Measurements from ENCODE around the gene POLR1B.
A peak's percentile ranks its signal among the peaks of the same experiment; 100 is the strongest.
"Not testable (repeated sequence)": the region's sequence is repeated elsewhere in the genome, so short reads cannot be mapped to it uniquely, and the experiment has no call there.

Gene POLR1B, protein sequence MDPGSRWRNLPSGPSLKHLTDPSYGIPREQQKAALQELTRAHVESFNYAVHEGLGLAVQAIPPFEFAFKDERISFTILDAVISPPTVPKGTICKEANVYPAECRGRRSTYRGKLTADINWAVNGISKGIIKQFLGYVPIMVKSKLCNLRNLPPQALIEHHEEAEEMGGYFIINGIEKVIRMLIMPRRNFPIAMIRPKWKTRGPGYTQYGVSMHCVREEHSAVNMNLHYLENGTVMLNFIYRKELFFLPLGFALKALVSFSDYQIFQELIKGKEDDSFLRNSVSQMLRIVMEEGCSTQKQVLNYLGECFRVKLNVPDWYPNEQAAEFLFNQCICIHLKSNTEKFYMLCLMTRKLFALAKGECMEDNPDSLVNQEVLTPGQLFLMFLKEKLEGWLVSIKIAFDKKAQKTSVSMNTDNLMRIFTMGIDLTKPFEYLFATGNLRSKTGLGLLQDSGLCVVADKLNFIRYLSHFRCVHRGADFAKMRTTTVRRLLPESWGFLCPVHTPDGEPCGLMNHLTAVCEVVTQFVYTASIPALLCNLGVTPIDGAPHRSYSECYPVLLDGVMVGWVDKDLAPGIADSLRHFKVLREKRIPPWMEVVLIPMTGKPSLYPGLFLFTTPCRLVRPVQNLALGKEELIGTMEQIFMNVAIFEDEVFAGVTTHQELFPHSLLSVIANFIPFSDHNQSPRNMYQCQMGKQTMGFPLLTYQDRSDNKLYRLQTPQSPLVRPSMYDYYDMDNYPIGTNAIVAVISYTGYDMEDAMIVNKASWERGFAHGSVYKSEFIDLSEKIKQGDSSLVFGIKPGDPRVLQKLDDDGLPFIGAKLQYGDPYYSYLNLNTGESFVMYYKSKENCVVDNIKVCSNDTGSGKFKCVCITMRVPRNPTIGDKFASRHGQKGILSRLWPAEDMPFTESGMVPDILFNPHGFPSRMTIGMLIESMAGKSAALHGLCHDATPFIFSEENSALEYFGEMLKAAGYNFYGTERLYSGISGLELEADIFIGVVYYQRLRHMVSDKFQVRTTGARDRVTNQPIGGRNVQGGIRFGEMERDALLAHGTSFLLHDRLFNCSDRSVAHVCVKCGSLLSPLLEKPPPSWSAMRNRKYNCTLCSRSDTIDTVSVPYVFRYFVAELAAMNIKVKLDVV

DNA sequence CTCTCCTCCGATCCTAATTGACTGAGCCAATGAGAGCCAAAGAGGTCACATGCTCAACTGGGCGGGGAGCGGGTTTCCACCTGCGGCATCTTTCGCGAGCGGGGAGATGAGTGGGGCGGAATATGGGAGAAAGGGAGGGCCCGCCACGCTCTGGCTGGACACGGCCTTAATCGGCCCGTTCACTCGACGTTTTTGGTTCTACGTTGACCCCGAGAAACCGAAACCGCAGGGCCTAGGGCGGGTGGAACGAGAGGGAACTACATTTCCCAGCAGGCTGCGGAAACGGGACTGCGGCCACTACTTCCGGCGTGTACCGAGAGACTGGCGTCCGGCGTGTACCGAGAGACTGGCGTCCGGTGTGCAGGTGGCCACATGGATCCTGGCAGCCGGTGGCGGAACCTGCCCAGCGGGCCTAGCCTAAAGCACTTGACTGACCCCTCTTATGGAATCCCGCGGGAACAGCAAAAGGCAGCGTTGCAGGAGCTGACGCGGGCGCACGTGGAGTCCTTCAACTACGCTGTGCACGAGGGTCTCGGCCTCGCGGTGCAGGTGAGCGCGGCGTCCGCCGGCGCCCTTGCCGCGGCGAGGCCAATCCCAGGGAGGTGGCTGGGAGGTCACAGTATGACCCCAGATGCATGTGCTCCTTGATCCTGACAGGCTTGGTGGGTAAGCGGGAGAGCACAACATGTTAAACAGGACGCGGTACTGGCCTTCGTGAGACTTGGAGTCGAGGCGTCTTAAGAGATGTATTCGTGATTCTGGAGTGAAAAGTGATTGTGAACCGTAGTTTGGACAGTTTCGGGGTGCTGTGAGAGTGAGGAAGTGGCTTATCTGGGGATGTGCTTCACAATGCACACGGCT is at the start of gene POLR1B:
TSS of gene POLR1B (plus strand) at position 343 of the 861 bp plus-strand sequence. CDS start at position 373, 30 bp downstream.
- DNase-seq (ENCODE audit: low read depth): peak; percentile 49

DNA sequence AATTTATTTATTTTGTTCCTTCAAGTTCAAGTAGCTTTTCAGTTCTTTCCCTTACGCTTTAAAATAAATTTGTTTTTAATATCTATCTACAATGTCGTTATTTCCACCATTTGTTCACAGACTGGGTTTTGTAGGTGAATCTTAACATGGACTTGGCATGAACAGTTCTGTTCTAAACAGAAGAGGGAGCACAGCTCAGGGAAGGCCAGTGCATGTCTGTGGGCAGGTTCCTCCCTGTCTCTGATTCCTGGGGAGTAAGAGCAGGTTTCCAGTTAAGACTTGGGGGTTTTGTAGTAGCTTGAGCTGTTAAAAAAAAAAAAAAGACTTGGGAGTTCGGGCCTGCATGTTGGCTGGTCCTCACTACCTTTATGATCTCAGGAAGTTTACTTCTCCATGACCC is 49.2 kb upstream of the POLR1B start:
- no peak for DNase-seq (ENCODE audit: low read depth)

DNA sequence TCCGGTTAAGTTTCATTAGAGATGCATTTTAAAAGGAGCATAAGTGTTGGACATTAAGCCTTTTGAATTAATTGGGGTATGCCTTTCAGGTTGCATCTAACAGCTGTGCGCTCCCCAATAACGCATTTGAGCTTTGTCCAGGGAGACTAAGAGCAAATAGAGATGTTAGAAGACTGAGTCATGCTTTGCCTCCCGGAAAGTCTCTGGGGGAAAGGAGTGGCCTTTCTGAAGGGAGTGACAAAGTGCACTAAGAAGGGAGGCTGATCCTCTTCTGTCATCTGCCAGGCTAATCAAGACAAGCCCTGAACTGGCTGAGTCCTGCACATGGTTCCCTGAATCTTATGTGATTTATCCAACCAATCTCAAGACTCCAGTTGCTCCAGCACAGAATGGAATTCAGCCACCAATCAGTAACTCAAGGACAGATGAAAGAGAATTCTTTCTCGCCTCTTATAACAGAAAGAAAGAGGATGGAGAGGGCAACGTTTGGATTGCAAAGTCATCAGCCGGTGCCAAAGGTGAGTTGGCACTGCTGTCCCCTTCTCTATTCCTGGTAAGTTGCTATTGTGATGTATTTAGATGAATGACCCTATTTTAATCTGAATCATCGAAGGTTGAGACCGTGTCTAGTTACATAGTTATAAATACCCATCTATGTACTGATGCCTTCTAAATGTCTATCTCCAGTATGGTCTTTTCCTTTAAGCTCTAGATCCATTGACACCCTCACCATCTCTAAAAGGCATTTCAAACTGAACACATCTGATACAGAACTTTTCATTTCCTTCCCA is 48.2 kb upstream of the POLR1B start:
- no peak for DNase-seq (ENCODE audit: low read depth)

DNA sequence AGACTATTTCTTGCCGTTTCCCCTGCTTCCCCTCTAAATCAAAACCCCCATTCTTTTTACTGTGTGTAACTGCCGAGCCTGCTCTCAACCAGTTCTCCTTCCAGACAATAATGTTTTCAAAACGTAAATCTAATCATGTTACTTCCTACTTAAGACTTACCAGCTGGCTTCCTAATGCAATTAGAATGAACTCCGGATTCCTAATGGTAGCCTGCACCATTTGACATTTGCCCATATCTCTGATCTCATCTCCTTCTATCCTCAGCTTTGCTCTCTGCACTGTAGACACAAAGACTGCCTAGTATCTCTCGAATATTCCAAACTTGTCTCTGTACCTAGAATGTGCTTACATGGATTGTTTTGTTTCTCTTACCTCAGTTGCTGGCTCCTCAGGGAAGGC is 47.4 kb upstream of the POLR1B start:
- no peak for DNase-seq (ENCODE audit: low read depth)

DNA sequence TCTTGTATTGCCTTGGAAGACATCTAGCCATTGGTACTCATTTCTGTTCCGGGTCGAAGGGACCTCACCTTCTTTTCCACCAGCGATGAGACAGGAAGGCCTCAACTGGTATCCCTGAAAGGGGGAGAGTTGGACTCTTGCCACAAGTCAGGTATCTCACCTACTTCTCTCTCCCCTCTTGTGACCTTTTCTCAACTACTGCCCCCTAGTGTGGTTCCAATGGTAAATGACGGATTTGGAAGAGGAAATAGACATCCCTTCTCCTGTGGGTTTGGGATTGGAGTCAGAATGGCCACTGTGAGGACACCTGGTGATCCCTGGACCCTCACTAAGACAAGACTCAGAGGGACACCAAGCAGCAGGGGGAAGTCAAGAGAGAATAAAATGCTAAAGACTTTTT is 46.4 kb upstream of the POLR1B start:
- DNase-seq (ENCODE audit: low read depth): not testable (repeated sequence)

DNA sequence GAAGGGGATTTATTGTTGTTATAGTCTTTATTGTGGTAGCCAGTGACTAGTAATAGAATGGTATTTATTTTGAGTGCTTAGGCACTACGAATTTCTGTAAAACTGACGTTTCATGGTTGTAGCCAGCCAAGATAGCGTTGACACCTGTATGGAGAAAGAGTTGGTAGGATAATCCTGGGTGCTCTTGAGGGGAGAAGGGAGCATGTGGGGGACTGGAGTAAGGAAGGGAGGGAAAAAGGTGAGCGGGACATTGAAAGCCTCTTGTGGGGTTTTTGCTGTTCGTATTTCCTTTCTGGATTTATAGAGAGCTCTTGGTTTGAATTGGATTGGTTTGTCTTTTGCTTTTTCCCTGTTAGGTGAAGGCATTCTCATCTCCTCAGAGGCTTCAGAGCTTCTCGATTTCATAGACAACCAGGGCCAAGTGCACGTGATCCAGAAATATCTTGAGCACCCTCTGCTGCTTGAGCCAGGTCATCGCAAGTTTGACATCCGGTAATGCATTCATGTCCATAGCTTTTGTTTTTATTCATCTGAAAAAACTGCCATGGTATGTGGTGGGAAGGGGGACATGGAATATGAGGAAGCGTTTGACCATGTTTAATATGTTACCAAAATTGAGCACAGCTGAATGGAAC is 41.3 kb upstream of the POLR1B start:
- DNase-seq (ENCODE audit: low read depth): not testable (repeated sequence)

DNA sequence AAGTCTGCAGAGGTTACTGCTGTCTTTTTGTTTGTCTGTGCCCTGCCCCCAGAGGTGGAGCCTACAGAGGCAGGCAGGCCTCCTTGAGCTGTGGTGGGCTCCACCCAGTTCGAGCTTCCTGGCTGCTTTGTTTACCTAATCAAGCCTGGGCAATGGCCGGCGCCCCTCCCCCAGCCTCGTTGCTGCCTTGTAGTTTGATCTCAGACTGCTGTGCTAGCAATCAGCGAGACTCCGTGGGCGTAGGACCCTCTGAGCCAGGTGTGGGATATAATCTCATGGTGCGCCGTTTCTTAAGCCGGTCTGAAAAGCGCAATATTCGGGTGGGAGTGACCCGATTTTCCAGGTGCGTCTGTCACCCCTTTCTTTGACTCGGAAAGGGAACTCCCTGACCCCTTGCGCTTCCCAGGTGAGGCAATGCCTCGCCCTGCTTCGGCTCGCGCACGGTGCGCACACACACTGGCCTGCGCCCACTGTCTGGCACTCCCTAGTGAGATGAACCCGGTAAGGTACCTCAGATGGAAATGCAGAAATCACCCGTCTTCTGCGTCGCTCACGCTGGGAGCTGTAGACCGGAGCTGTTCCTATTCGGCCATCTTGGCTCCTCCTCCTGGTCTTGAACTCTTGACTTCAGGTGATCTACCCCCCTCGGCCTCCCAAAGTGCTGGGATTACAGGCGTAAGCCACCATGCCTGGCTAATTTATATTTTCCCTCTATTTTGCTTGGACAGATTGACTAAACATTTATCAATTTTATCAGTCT is 32.8 kb upstream of the POLR1B start:
- not testable (repeated sequence) for DNase-seq (ENCODE audit: low read depth)

DNA sequence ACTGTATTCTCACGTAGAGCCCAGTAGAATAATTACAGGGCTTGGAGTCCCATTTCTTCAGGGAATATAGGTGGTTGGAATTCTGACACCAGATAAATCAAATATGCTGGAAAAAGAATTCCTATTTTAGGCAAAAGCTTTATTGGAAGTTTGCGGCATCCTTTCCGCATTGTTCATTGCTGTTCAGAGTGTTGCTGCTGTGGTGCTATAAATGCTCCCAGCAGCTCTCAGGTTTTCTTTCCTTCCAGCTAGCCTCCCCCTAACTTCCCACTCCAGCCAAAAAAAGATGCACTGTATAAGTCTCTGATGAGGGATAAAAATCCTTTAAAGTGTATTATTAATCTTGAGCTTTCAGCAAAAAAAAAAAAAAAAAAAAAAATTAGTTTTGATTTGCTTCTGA is 25.5 kb upstream of the POLR1B start:
- DNase-seq (ENCODE audit: low read depth): no peak

DNA sequence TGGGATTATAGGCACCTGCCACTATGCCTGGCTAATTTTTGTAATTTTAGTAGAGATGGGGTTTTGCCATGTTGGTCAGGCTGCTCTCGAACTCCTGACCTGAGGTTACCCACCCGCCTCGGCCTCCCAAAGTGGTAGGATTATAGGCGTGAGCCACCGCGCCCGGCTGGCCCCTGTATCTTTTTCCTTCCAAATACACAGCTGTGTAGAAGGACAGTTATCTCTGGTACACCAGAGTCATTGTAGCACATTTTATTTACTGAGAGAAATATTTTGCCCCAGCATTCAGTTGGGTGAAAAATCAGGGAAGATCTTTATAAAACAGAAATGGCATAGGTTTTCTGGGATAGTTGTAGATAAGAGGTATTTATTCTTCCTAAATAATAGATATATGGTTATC is 23.5 kb upstream of the POLR1B start:
- DNase-seq (ENCODE audit: low read depth): no peak

DNA sequence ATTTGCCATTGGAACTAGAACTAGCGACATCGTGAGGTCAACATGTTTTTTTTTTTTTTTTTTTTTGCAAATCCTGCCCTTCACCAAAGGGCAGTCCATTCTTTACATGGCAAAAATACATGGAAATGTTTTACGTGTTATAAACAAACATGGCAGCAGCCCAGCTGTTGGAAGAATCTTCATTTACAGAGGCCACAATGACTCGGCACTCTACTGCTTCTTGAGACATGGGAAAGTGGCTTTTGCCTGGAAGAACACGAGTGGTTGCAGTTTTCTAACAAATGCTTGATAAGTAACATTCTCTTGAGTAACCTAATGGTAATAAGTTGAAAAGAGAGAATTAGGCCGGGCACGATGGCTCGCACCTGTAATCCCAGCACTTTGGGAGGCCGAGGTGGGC is 22.8 kb upstream of the POLR1B start:
- no peak for DNase-seq (ENCODE audit: low read depth)

DNA sequence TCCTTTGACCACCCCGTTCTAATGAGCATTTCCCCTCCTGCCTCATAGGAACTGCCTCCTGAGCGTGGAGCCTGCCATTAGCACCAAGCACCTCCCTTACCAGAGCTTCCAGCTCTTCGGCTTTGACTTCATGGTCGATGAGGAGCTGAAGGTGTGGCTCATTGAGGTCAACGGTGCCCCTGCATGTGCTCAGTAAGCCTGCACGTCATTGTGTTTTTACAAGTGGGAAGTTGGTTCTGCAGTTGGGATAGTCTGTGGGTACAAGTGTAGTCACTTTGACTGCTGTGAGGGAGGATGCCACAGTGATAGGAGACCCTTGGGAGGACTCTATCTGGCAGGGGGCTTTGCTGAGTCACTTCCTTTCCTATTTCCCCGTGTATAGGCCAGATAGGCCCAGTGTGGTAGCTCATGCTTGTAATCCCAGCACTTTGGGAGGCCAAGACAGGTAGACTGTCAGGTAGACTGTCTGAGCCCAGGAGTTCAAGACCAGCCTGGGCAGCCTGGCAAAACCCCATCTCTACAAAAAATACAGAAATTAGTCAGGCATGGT is 22.0 kb upstream of the POLR1B start:
- no peak for DNase-seq (ENCODE audit: low read depth)

DNA sequence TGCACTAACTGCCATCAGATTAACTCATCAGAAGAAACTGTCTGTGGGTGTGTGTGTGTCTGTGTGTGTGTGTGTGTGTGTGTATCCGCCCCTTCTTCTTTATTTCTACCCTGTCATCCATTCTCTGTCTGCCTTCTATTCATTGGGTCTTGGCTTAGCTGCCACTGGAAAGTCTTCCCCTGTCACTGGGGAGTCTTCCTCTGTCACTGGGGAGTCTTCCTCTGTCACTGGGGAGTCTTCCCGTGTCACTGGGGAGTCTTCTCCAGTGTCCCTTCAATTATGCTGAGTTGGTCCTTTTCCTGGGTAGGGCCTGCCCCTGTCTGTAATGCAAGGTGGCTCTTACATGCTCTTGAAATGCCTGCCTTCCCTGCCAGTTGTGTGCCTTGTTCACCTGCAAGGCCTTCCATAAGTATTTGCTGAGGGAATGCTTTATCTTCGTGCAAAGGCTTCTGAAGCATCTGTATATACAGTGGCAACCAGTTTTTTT is 18.9 kb upstream of the POLR1B start:
- DNase-seq (ENCODE audit: low read depth): no peak

DNA sequence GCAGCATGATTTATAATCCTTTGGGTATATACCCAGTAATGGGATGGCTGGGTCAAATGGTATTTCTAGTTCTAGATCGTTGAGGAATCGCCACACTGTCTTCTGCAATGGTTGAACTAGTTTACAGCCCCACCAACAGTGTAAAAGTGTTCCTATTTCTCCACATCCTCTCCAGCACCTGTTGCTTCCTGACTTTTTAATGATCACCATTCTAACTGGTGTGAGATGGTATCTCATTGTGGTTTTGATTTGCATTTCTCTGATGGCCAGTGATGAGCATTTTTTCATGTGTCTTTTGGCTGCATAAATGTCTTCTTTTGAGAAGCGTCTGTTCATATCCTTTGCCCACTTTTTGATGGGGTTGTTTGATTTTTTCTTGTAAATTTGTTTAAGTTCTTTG is 18.0 kb upstream of the POLR1B start:
- DNase-seq (ENCODE audit: low read depth): not testable (repeated sequence)

DNA sequence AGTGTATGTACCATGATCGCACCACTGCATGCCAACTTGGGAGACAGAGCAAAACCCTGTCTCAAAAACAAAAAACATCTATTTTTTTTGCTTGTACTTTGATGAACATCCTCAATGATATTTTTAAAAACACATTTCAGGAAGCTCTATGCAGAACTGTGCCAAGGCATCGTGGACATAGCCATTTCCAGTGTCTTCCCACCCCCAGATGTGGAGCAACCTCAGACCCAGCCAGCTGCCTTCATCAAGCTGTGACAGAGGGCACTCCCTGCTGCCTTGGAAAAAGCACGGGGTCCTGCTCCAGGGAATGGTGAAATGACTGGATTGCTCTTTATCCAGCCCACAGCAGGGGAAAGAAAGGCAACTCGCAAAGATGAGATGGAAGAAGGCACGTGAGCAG is 13.7 kb upstream of the POLR1B start:
- no peak for DNase-seq (ENCODE audit: low read depth)

DNA sequence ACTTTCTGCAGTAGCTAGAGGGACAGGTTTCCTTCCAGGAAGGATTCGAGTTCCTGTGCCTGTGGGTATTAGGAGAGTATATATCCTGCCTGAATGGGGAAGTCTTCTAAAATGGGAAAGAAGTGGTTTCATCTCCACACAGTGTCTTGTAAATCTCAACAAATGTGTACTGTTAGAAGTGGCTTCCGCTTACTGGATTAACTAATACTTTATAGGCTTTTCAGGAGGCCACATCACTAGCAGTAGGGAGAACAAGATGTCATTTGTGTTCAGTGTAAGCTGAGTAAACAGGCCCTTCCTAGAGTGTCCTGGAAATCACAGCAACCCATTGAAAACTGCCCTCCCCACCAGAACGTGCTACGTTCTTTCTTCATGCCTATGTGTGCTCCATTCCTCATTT is 12.5 kb upstream of the POLR1B start:
- DNase-seq (ENCODE audit: low read depth): no peak

DNA sequence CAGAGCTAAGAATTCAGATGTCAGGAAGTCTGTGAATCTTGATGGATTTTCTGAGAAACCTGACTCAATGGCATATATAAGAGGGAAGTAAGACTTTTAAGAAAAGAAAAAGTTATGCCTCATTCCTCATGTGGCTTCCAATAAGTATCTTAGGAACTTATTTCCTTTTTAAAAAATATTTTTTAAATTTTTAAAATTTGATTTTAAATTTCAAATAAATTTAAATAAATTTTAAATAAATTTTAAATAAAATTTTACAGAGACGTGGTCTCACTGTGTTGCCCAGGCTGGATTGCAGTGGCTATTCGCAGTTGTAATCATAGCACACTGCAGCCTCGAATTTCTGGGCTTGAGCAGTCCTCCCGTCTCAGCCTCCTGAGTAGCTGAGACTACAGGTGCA is 11.5 kb upstream of the POLR1B start:
- no peak for DNase-seq (ENCODE audit: low read depth)

DNA sequence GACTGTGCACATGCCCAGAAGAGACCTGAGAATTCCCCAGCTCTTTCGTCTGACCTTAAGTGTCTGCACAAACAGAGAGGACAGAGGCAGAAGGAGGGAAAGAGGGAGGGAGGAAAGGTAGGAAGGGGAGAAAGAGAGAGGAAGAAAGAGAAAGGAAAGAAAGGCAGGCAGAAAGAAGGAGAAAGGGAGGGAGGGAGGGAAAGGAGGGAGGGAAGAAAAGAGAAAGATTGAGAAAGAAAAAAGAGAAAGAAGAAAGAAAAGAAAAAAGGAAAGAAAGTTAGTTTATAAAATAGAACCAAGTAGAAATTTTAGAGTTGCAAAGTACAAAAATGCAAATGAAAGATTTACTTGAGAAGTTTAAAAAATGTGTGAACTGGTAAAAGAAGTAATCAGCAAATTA is 7.4 kb upstream of the POLR1B start:
- DNase-seq (ENCODE audit: low read depth): no peak

DNA sequence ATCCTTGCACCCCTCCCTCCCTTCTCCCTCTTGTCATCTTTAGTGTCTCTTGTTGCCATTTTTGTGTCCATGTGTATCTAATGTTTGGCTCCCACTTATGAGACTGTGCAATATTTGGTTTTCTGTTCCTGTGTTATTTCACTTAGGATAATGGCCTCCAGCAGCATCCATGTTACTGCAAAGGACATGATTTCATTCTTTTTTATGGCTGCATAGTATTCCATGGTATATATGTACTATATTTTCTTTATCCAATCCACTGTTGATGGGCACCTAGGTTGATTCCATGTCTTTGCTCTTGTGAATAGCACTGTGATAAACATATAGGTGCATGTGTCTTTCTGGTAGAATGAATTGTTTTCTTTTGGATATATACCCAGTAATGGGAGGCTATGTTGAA is 5.6 kb upstream of the POLR1B start:
- not testable (repeated sequence) for DNase-seq (ENCODE audit: low read depth)

DNA sequence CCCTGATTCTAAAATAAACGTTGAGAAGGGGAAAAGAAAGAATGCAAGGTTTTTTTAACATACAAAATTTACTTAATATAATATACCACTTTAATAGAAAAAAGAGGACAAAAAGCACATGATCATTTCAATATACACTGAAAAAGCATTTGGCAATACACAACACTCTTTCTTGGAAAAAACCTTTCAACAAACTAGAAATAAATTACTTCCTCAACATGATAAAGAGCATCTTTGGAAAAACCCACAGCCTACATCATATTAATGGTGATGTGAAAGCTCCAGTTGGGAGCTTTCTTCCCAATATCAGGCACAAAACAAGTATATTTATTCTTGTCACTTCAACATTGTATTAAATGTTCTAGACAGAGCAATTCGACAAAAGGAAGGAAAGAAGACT is 3.0 kb upstream of the POLR1B start:
- DNase-seq (ENCODE audit: low read depth): no peak
